Mucosa of stomach (tissue), 1 donor: ENCODE data around the gene TMEM233.

Experiments
- H3K27me3 ChIP-seq: one replicate; pipeline ENCODE4 v1.7.0; 2013; ENCODE audit warnings: mild to moderate bottlenecking, low read length; ENCODE audit not compliant: control insufficient read depth, insufficient read depth
- H3K36me3 ChIP-seq: one replicate; pipeline ENCODE4 v1.7.0; 2013; ENCODE audit warnings: low read length; ENCODE audit not compliant: control insufficient read depth, insufficient read depth
- H3K4me1 ChIP-seq: one replicate; pipeline ENCODE4 v1.7.0; 2013; ENCODE audit warnings: mild to moderate bottlenecking, low read length; ENCODE audit not compliant: control insufficient read depth, insufficient read depth
- H3K4me3 ChIP-seq: one replicate; pipeline ENCODE4 v1.7.0; 2013; ENCODE audit warnings: low read length
- H3K9ac ChIP-seq: one replicate; pipeline ENCODE4 v1.7.0; 2013; ENCODE audit warnings: mild to moderate bottlenecking, low read length, moderate library complexity
- H3K9me3 ChIP-seq: one replicate; pipeline ENCODE4 v1.7.0; 2013; ENCODE audit warnings: mild to moderate bottlenecking, low read length, moderate library complexity; ENCODE audit not compliant: control insufficient read depth
- donor health status: Pancreatic carcinoma.

The TMEM233 gene

GRCh38 chr12:119678459-119678858 lies 84.9 kb downstream of the TMEM233 start:
- no peak overlapping the region for H3K9ac ChIP-seq
- H3K36me3 ChIP-seq: peaks cover 23% of the 10 kb centered on the region
- H3K4me1 ChIP-seq: peaks cover 28% of the 10 kb centered on the region
- H3K9me3 ChIP-seq: no peaks in the 10 kb centered on the region
- no peaks in the 10 kb centered on the region for H3K27me3 ChIP-seq
- no peak overlapping the region for H3K4me3 ChIP-seq

GRCh38 chr12:119679081-119679480 lies 85.5 kb downstream of the TMEM233 start:
- Histone ChIP-seq H3K9ac (no peak overlapping the region), H3K9me3 (no peaks in the 10 kb centered on the region), H3K27me3 (no peaks in the 10 kb centered on the region), H3K4me3 (no peak overlapping the region), H3K36me3 (peaks cover 23% of the 10 kb centered on the region), H3K4me1 (peaks cover 28% of the 10 kb centered on the region)

DNA sequence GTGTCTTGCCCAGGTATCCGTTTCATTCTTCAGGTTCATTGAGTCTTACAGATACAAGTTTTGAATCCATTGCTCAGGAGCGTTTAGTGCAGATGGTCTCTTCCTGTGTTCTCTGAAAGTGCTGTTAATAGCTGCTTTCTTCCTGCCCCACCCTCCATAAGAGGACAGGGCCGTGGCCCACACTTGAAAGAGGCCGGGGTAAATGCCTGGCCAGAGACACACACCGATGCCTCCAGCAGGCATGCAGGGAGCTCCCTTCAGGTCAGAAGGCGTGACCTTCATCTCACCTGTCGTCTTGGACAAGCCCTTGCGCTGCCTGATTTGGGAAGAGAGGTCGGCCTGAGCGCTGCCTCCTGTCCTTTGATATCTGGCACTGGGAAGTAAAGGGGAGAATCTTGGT lies 85.9 kb downstream of the TMEM233 start:
- Histone ChIP-seq H3K4me3 (no peak overlapping the region), H3K9ac (no peak overlapping the region), H3K27me3 (no peaks in the 10 kb centered on the region), H3K9me3 (no peaks in the 10 kb centered on the region), H3K36me3 (peaks cover 23% of the 10 kb centered on the region), H3K4me1 (peaks cover 32% of the 10 kb centered on the region)

DNA sequence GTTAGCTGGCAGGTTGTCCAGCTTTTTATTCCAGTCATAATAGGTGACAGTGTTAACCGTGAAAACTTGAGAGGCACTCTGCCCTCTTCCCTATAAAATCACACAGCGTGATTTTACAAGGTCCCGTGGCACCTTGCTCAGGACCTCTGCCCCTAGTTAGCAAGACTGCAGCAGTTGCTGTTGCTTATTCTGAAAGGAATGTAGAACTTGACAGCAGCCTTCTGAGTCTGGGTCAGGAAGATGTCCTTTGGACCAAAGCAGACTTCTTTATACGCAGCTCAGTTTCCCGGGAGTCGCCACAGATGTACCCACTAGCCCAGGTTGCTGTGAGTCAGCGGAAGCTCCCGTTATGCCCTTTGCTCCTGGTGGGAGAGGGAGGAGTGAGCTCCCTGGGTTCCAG lies 87.5 kb downstream of the TMEM233 start:
- no peak overlapping the region for H3K9ac ChIP-seq
- no peak overlapping the region for H3K4me3 ChIP-seq
- no peaks in the 10 kb centered on the region for H3K27me3 ChIP-seq
- H3K9me3 ChIP-seq: no peaks in the 10 kb centered on the region
- H3K4me1 ChIP-seq: peaks cover 37% of the 10 kb centered on the region
- peaks cover 23% of the 10 kb centered on the region for H3K36me3 ChIP-seq

DNA sequence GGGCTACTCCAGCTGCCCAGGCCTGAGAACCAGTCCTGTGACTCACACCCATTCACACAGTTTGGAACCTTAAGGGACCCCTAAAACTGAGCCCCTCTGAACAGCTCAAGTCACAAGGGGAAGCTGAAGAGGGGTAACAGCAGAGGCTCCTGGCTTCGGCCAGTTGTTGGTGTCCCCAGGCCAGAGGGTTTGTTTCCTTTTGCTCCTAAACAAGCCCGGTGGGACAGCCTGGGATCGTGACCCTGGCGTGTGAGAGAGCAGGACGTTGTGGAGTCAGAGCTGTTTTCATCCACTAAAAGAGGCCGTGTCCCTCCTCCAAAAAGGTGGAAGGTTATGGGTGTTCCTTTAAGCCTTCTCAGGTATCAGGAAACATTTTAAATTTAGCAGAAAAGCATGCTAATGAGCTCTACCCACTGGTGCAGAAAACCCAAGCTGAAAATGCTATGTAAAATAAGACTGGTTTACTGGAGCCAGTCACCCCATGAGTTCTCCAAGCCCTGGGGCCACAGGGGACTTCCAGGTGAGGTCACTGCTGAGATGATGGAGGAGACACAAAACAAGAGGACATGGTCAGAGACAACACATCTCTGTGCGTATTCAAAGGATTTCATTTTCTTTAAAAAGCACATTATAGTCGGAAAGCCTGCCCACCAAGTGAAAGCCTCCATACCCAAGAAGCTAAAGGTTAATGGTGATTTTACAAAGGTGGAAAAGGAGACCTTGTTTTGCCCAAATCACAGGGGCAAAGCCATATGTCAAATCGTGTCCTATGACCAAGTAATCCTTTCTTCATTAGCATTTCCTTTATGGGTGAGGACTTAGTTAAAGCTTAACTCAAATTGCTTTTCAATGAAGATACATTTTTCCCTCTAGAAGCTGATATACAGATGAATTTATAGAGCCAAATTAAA lies 88.4 kb downstream of the TMEM233 start:
- Histone ChIP-seq H3K4me1 (peaks cover 46% of the 10 kb centered on the region), H3K4me3 (no peak overlapping the region), H3K36me3 (peaks cover 21% of the 10 kb centered on the region), H3K27me3 (no peaks in the 10 kb centered on the region), H3K9ac (no peak overlapping the region), H3K9me3 (no peaks in the 10 kb centered on the region)

DNA sequence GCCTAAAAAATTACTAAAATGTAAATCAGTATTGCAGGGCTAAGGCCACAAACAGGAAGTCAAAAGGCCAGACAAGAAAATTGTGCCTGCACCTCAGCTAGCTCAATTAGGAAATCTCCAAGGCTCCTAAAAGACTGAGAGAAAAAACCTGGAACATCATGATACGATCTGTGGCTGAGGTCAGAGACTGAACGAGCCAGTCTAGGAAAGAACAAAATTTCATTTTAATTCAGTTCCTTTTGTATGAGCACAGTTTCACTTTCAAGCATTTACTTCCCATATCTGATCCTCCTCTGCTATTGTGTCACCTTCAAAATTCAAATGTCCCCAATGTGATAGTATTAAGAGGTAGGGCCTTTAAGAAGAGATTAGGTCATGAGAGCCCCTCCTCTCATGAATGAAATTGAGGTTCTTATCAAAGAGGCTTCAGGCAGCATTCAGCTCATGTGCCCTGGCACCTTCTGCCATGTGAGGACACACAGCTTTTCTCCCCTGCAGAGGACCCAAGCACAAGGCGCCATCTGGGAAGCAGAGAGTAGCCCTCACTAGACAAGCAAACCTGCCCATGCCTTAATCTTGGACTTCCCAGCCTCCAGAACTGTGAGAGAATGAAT lies 89.2 kb downstream of the TMEM233 start:
- Histone ChIP-seq H3K4me3 (no peak overlapping the region), H3K36me3 (peaks cover 16% of the 10 kb centered on the region), H3K27me3 (no peaks in the 10 kb centered on the region), H3K9me3 (no peaks in the 10 kb centered on the region), H3K4me1 (peaks cover 47% of the 10 kb centered on the region), H3K9ac (no peak overlapping the region)

GRCh38 chr12:119683413-119683812 lies 89.8 kb downstream of the TMEM233 start:
- Histone ChIP-seq H3K36me3 (peaks cover 16% of the 10 kb centered on the region), H3K4me1 (peaks cover 47% of the 10 kb centered on the region)

DNA sequence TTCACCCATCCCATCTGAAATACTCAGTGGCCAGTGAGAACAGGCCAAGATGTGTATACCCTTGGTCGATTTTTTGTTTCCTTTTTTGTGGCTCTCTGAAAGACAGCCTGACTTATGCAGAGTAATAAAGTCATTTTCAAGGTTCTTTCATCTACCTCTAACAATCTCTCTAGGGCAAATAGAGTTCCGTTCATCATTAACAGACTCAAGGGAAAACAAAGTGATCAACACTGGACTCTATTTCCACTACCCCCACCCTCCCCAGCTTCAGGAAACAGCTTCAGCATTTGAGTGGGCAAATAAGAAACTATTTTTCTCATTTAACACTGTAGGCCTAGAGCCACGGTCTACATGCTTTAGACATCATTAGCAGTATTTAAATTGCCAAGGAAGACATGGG lies 90.2 kb downstream of the TMEM233 start:
- Histone ChIP-seq H3K4me1 (peaks cover 47% of the 10 kb centered on the region), H3K9ac (no peak overlapping the region), H3K27me3 (no peaks in the 10 kb centered on the region), H3K9me3 (no peaks in the 10 kb centered on the region), H3K36me3 (peaks cover 16% of the 10 kb centered on the region), H3K4me3 (no peak overlapping the region)

More at GRCh38 chr12:119683413-119683812, 89.8 kb downstream of the TMEM233 start:
- Histone ChIP-seq H3K27me3 (no peaks in the 10 kb centered on the region), H3K9ac (no peak overlapping the region), H3K4me3 (no peak overlapping the region), H3K9me3 (no peaks in the 10 kb centered on the region)

DNA sequence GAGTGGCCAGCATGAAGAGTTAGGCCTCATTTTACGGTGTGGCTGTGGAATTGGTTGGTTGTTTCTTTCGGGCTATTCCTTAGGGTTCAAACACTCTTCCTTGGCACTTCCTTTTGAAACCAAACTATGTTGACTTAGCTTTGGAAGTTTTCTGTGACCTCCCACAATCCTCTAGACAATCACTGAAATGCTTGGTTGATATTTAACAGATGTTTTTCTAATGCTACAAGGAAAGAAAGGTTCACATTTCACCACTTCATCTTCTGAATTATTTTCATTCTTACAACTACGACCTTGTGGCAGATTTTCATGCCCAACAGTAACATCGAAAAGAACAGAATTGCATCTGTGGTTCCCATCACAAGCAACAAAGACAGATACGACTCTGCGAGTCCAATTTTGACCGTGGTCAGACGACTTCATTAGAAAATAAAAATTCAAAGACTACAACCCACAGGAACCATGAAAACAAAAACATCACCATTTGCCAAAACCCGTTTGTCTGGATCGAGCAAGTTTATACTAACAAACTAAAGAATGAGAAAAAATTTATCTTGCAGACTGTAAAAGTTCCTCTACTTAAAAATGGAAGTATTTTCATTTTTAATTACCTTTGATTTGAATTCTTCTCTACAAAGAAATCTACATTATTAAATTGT lies 91.3 kb downstream of the TMEM233 start:
- H3K9me3 ChIP-seq: no peaks in the 10 kb centered on the region
- peaks cover 11% of the 10 kb centered on the region for H3K36me3 ChIP-seq
- H3K4me1 ChIP-seq: peaks cover 42% of the 10 kb centered on the region
- no peaks in the 10 kb centered on the region for H3K27me3 ChIP-seq
- no peak overlapping the region for H3K4me3 ChIP-seq
- H3K9ac ChIP-seq: no peak overlapping the region

DNA sequence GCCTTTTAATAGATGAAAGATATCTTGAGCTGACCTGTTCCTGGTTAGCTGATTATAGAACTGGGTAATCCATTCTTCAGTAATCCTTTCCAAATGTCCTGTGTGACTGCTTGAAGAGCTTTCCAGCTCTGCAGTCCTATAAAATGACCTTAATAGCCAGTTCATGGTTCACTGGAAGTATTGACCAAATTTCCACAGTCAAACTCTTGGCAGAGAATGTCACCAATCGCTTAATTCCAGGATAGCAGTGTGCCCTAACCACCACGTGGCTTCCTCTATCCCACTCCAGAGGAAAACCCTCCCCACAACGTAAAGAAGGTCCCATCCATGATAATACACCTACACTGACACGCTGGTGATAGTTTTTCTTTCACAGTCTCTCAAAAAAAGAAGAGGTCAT lies 91.8 kb downstream of the TMEM233 start:
- no peaks in the 10 kb centered on the region for H3K9me3 ChIP-seq
- H3K4me3 ChIP-seq: no peak overlapping the region
- no peak overlapping the region for H3K9ac ChIP-seq
- H3K36me3 ChIP-seq: peaks cover 6% of the 10 kb centered on the region
- H3K4me1 ChIP-seq: peaks cover 42% of the 10 kb centered on the region
- no peaks in the 10 kb centered on the region for H3K27me3 ChIP-seq

- no peak overlapping the region for H3K9ac ChIP-seq
- no peaks in the 10 kb centered on the region for H3K27me3 ChIP-seq
- peaks cover 44% of the 10 kb centered on the region for H3K4me1 ChIP-seq
- no peak overlapping the region for H3K4me3 ChIP-seq
- H3K36me3 ChIP-seq: no peaks in the 10 kb centered on the region
- no peaks in the 10 kb centered on the region for H3K9me3 ChIP-seq
These were observed 92.8 kb downstream of the TMEM233 start for GRCh38 chr12:119686355-119686754.

DNA sequence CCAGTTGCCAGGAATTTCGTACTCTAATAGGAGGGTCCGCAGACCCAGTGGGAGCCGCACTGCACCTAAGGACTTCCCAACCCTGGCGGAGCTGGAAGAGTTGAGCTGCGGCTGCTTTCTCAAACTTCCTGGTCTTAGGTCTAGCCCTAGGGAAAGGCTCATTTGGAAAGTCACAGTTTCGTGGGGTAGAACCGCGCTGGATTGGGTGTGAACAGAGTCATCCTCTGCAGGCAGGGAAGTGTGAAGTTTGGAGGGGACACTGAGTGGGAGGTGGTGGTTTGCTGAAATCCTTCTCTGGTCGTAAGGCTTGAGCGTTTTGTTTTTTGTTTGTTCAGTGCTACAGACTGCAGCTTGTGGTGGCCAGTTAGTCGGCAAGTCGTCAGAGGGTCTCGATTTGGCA lies 93.2 kb downstream of the TMEM233 start:
- Histone ChIP-seq H3K9ac (no peak overlapping the region), H3K9me3 (no peaks in the 10 kb centered on the region), H3K4me1 (peaks cover 44% of the 10 kb centered on the region), H3K27me3 (no peaks in the 10 kb centered on the region), H3K36me3 (no peaks in the 10 kb centered on the region), H3K4me3 (no peak overlapping the region)
